DOHH2 (cell line): ENCODE results near the gene AFF1.

Experiments used
- EZH2phosphoT487 ChIP-seq: fragments of 200-600 bp; sonication (generic); IDR thresholded peaks from 2 replicates; pipeline ENCODE4 v1.6.1; 2017; ENCODE audit warnings: borderline replicate concordance, mild to moderate bottlenecking, antibody characterized with exemption, low read length, moderate library complexity, mixed read lengths
- TF ChIP-seq, protein P1 (sequence below): fragments of 200-600 bp; sonication (generic); IDR thresholded peaks from one replicate; pipeline ENCODE4 v1.5.1; 2014; ENCODE audit warnings: antibody characterized with exemption, mild to moderate bottlenecking, low read depth, low read length; ENCODE audit not compliant: poor library complexity, severe bottlenecking

DNA sequence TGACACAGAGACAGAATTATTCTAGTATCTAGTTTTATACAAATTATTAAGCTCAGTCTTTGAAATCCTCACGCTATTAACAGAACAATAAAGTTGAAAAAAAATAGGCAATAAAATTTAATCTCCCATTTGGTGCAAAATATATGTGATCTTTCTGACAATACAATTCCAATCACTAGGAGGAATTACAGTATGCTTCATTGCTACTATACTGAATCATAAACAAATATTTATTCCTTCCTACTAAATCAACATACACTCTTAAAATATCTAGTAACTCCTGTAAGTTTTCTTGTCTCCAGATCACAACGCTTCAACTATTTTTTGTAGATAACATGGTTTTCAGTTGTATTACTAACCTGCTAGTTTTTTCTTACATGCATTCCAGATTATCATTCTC lies 239.9 kb downstream of the AFF1 start:
- TF ChIP-seq, protein P1, sequence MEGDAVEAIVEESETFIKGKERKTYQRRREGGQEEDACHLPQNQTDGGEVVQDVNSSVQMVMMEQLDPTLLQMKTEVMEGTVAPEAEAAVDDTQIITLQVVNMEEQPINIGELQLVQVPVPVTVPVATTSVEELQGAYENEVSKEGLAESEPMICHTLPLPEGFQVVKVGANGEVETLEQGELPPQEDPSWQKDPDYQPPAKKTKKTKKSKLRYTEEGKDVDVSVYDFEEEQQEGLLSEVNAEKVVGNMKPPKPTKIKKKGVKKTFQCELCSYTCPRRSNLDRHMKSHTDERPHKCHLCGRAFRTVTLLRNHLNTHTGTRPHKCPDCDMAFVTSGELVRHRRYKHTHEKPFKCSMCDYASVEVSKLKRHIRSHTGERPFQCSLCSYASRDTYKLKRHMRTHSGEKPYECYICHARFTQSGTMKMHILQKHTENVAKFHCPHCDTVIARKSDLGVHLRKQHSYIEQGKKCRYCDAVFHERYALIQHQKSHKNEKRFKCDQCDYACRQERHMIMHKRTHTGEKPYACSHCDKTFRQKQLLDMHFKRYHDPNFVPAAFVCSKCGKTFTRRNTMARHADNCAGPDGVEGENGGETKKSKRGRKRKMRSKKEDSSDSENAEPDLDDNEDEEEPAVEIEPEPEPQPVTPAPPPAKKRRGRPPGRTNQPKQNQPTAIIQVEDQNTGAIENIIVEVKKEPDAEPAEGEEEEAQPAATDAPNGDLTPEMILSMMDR = no peak
- TF ChIP-seq EZH2phosphoT487 = no peak
